ENCODE measurements around the gene FAS.

Gene FAS

GRCh38 chr10:89062861-89063260 lies 72.3 kb downstream of the FAS start:
- H3K4me1 ChIP-seq (ENCODE audit: insufficient read depth, low read length): peaks cover 6% of the 10 kb centered on the region; the same call in 1 of the 2 replicates
- no peaks in the 10 kb centered on the region for H3K9me3 ChIP-seq (ENCODE audit: control insufficient read depth, insufficient read depth, low read length)
- H3K36me3 ChIP-seq (ENCODE audit: insufficient read depth, low read length): no peaks in the 10 kb centered on the region
- no peak overlapping the region for H3K9ac ChIP-seq (ENCODE audit: low read depth, low read length)

- Histone ChIP-seq H3K9me3 (ENCODE audit: control insufficient read depth, insufficient read depth, low read length) (no peaks in the 10 kb centered on the region), H3K4me1 (ENCODE audit: insufficient read depth, low read length) (peaks cover 6% of the 10 kb centered on the region; the same call in 1 of the 2 replicates), H3K36me3 (ENCODE audit: insufficient read depth, low read length) (no peaks in the 10 kb centered on the region), H3K9ac (ENCODE audit: low read depth, low read length) (no peak overlapping the region)
These were observed 72.9 kb downstream of the FAS start for GRCh38 chr10:89063465-89063864.

GRCh38 chr10:89064748-89065147 lies 74.2 kb downstream of the FAS start:
- no peak overlapping the region for H3K9ac ChIP-seq (ENCODE audit: low read depth, low read length)
- peaks cover 6% of the 10 kb centered on the region; the same call in 1 of the 2 replicates for H3K4me1 ChIP-seq (ENCODE audit: insufficient read depth, low read length)
- H3K9me3 ChIP-seq (ENCODE audit: control insufficient read depth, insufficient read depth, low read length): no peaks in the 10 kb centered on the region
- no peaks in the 10 kb centered on the region for H3K36me3 ChIP-seq (ENCODE audit: insufficient read depth, low read length)
